ENCODE measurements around the gene ZBED6.
"Not testable (repeated sequence)": the region's sequence is repeated elsewhere in the genome, so short reads cannot be mapped to it uniquely, and the experiment has no call there.

ZBED6 gene, protein sequence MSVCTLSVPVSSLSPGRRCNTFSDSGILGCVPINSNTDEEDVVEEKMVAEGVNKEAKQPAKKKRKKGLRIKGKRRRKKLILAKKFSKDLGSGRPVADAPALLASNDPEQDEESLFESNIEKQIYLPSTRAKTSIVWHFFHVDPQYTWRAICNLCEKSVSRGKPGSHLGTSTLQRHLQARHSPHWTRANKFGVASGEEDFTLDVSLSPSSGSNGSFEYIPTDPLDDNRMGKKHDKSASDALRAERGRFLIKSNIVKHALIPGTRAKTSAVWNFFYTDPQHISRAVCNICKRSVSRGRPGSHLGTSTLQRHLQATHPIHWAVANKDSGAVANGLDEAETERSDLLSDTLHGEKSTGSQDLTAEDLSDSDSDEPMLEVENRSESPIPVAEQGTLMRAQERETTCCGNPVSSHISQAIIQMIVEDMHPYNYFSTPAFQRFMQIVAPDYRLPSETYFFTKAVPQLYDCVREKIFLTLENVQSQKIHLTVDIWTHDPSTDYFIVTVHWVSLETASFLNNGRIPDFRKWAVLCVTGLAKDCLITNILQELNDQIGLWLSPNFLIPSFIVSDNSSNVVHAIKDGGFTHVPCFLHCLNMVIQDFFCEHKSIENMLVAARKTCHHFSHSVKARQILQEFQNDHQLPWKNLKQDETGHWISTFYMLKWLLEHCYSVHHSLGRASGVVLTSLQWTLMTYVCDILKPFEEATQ (N-terminal part only)

DNA sequence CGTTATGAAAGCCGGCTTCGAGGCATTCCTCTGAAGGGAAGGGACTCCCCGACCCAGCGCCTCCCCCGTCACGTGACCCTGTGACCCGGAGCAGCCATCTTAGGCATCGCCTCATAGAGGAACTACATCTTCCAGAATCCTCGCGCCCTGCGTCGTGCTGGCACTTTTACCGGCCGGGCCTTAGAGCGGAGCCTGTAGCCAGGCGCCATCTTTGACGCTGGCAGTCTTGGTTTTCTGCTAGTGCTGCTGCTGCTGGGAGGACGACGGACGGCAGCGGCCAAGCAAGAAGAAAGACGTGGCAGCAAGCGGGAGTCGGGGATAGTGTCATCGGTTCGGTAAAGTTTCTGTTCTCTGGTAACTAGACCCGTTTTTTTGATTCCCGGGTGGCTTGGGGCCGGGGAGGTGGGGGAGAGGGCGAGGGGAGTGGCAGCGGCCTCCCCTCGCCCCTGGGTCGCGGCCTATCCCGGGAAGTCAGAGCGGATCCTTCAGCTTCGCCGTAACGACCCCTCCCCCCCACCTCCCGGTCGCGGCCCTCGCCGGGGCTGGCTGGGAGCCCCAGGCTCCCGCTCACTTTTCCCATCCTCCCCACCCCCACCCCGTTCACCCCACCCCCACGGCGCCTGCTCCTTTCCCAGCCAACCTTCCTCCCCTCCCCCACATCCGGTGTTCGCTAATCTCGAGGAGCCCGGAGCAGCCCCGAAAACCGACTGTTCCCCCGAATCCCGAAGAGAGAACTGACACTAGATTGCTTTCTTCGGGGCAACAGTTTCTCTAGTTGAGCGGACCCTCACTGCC lies at the start of gene ZBED6, which contains the start of gene ZC3H11A:
Gene ZBED6, plus strand, starts transcription at position 183 of the 795 bp plus-strand sequence. CDS start 1,900 bp downstream, outside the sequence.
Gene ZC3H11A, plus strand, starts transcription at position 183 of the 795 bp plus-strand sequence. CDS start 21,448 bp downstream, outside the sequence.
- DNase-seq, result peak; percentile 81

DNA sequence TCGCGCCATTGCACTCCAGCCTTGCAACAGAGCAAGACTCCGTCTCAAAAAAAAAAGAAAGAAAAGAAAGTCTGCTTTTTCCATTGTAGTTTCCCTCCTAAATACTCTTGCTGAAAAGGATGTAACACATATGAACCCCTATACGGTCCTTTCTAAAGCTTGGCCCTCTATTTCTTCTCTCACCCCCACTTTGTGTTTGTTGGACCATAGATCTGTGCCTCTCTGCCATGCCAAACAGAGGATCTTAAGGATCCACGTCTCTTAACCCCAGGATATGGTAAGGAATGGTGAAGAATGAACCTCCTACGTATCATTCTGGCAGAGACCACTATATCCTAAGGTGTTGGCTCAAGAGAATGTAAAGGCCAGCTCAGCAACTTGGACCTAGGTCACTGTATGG lies 49.1 kb upstream of the ZBED6 start:
- no peak for DNase-seq

DNA sequence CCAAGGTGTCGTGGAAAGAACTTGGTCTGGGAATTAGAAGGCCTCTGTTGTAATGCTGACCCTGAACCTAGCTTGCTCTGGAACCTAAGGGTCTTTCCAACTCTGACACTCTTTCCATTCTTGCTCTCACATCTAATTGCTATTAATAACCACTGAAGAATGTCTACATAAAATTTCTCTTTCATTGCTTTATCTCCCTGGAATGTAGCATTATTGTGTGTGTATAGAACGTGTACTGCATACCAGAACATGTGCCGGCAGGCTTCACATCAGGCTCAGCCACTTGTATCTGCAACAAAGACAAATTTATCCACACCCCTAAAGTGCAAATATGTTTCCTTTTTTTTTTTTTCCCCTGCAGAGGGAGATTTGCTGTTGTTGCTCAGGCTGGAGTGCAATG lies 44.4 kb upstream of the ZBED6 start:
- DNase-seq, result no peak

DNA sequence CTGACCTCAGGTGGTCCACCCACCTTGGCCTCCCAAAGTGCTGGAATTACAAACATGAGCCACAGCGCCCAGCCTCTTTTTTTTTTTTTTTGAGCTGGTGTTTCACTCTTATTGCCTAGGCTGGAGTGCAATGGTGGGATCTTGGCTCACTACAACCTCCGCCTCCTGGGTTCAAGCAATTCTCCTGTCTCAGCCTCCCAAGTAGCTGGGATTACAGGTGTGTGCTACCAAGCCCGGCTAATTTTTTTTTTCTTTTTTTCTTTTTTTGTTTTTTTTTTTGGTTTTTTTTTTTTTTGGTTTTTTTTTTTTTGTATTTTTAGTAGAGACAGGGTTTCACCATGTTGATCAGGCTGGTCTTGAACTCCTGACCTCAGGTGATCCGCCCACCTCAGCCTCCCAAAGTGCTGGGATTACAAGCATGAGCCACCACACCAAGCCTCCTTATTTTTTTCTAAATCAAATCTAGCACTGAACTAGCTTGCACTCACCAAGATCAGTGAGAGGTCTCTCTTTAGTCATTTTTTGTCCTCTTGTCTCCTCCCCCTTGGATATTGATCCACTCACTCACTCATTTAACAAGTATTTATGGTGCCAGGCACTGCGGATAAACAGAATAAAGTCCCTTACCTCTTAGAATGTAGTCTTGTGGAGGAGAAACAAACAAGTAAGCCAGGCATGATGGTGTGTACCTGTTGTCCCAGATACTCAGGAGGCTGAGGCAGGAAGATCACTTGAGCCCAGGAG lies 43.6 kb upstream of the ZBED6 start:
- DNase-seq, result not testable (repeated sequence)

DNA sequence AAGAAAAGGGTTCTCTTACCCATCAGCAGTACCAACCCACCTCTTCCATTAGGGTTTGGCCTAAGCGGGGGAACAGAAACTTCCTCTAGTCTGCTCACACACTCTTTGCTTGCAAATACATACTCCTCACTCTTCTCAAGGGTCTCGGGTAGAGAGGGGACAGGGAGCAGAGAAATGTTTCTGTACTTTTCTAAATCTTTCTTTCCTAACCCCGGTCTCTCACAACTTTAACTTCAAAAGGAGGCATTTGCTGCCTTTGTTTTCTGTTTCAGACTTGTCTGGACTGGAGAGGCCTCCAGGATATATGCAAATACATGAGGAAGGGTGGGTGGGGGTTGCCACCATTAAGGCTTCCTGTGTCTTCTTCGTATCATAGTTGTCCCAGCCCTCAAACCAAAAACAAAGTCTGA lies 41.0 kb upstream of the ZBED6 start:
- DNase-seq, result no peak

DNA sequence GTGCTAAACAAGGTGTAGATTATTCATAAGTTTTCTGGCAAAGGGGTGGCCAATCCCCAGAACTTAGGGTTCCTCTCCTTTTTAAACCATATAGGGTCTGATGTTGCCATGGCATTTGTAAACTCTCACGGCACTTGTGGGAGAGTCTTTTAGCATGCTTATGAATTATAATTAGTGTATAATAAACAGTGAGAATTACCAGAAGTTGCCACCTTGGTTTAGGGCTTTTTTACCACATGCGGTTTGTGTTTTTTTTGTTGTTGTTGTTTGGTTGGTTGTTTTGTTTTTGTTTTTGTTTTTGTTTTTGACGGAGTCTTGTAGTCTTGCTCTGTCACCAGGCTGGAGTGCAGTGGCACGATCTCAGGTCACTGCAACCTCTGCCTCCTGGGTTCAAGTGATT lies 39.4 kb upstream of the ZBED6 start:
- no peak for DNase-seq

DNA sequence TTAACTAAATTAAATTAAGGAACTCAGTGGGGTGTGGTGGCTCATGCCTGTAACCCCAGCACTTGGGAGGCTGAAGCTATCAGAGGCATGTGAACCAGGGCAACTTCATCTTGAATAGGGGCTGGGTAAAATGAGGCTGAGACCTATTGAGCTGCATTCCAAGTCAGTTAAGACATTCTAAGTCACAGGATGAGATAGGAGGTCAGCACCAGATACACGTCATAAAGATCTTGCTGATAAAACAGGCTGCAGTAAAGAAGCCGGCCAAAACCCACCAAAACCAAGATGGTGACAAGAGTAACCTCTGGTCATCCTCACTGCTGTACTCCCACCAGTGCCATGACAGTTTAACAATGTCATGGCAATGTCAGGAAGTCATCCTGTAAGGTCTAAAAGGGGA lies 36.7 kb upstream of the ZBED6 start:
- not testable (repeated sequence) for DNase-seq

DNA sequence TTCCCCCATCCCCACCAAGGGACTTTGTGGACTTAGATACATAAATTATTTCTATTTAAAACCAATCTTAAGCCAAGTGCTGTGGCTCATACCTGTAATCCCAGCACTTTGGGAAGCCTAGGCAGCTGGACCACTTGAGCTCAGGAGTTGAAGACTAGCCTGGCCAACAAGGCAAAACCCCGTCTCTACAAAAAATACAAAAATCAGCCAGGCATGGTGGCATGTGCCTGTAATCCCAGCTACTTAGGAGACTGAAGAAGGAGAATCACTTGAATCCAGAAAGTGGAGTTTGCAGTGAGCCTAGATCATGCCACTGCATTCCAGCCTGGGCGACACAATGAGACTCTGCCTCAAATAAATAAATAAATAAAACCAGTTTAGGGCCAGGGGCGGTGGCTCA lies 34.9 kb upstream of the ZBED6 start:
- DNase-seq, result no peak

DNA sequence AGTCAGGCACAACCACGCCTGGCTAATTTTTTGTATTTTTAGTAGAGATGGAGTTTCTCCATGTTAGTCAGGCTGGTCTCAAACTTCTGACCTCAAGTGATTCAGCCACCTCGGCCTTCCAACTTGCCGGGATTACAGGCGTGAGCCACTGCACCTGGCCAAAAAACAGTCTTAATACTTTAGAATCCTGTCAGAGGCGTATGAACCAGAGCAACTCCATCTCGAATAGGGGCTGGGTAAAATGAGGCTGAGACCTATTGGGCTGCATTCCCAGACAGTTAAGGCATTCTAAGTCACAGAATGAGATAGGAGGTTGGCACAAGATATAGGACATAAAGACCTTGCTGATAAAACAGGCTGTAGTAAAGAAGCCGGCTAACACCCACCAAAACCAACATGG lies 33.5 kb upstream of the ZBED6 start:
- not testable (repeated sequence) for DNase-seq

DNA sequence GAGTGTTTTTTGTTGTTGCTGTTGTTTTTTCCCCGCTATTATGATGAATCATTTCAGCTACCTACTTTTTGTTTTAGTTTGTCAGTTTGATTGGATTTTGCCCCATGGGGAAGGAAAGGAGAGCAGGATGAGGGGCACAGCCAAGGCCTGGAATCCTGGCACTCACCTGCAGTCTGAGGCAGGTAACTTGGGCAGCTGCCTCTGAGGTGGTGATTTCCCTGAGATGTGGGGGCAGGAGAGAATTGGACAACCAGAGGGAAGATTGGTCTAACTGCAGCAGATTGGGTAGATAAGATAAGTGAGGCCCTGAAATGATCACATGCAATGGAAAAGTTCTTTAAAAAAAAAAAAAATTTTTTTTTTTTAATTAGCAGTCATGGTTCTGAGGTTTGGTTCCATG lies 31.9 kb upstream of the ZBED6 start:
- DNase-seq, result no peak

DNA sequence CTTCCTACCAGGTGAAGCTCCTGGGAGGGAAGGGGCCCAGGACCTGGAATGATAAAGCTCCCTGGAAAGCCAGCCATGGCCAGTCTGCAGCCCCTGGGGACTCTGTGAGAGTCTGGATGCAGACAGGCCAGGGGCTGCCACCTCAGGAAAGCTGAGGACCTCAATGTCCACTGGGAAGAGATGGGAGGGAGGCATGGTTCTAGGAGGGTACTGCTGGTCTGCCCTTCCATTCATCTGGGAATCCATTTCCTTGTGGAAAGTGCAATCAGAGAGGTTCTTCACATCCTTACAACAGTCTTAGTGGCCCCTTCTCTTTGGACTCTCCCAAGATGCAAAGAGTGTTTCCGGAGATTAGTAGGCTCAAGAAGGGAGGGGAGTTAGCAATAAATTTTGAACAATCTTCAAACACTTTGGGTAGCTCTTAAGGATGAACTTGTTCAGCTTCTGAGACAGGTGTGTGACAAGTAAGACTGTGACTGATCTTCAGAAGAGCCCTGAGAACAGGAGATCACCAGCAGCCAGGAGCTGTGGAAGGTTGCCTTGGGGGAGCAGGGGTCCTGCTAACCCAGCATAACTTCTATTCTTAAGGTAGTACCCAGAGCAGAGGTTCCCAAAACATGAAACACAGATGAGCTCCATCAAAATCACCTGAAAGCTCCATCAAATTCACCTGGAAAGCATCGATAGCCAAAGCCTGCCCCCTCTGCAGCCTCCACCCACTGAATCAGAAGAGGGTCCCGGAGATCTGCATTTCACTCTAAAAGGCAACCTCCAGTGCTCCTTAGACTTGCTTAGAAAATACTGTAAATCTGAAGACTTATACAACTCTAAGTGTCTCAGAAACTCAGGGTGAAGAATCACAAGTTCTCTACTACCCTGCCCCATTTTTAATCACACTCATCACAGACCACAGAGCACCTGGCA lies 31.1 kb upstream of the ZBED6 start:
- no peak for DNase-seq

DNA sequence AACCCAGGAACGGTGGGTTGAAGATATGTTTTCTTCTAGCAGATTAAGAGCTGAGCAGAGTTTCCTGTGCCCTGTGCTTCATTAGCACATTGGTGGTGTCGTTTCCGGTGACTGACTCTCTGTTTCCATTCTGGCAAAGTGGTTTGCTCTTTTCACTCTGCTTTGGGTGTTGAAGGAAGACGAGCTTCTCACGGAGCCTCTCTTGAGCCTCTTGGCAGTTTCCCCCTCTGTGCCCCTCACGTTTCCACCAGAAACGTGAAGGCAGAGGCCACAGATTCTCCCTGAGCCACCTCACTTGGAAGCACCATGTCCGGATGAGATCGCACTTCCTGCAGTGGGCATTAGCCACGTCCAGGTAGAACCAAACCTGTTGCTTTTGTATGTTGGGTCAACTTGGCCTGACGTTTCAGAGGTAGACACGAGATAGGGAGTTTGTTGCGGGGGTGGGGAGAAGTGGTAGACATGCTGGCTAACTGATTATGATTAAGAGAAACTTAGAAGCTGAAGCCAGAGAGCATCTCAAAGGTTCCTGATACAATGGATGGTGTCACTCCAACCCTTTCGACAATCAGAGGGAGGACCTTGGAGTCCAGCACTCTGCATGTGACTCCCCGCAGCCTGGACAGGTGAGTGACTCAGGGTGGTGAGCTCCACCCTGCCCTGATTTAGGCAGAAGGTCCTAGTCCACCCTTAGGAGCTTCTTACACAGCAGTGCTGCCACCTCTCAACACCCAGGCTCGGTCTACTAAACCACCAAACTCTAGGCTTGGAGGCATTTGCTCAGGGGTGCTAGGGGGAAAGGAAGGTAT lies 30.2 kb upstream of the ZBED6 start, which contains the start of gene LAX1:
Gene LAX1, plus strand, starts transcription at position 155 of the 809 bp plus-strand sequence. Its CDS starts 383 bp downstream, at position 538.
- no peak for DNase-seq

DNA sequence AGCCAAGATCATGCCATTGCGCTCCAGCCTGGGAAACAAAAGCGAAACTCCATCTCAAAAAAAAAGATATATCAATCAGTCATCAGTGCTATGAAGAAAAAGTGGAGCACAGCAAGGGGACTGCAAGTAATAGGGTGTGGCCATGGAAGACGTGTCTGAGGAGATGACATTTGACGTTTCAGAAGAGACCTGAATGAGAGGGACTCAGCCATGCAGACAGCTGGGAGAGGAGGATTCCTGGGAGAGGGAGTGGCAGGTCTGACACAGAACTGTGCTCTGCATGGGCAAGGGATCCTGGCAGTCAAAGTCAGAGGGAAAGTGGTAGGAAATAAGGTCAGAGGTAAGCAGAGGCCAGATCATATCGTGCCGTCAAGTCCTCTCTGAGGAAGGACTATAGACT lies 27.2 kb upstream of the ZBED6 start:
- no peak for DNase-seq

DNA sequence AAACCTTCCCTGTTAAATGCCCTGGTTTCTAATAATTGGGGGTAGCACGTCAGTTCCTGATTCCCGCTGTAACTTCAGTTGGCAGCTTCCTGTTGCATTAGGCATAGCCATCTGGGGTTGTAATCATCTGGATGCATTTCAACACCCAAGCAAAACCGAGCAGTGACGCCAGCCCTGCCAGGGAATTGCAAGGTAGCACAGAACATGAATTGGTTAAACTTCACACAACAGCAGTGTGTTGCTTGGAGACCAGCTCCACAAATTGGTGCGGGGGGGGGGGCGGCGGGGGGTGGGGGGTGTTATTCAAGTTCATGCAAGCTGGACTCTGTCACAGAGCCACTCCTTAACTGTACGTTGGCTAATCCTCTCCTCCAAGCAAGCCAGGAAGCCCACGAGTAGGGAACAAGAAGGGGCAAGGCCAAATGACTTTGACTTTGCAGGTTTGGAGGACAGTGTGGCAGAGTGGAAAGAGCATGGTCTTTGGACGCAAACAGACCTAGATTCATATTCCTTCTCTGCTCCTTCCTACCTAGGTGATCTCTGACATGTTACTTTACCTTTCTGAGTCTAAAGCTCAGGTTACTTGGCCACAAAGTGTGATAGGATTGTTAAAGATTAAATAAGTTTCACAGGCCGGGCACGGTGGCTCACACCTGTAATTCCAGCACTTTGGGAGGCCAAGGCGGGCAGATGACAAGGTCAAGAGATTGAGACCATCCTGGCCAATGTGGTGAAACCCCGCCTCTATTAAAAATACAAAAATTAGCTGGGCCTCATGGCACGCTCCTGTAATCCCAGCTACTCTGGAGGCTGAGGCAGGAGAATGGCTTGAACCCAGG lies 25.7 kb upstream of the ZBED6 start:
- DNase-seq, result no peak

DNA sequence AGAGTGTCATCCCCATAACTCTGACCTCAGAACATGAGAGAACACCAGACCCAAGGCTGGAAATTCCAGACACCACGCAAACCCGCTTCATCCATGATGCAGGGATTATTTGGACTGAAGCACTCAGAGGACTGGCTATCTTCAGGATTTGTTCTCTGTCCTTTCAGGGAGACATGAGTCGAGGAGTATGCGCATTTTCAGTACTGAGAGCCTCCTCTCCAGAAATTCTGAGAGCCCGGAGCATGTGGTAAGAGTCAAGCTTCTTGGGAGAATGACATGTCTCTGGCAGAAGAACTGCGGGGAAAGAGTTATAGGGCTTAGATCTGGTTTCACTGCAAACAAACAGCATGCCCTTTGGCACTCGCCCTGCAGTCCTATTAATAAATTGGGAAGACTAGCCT lies 23.5 kb upstream of the ZBED6 start:
- no peak for DNase-seq

DNA sequence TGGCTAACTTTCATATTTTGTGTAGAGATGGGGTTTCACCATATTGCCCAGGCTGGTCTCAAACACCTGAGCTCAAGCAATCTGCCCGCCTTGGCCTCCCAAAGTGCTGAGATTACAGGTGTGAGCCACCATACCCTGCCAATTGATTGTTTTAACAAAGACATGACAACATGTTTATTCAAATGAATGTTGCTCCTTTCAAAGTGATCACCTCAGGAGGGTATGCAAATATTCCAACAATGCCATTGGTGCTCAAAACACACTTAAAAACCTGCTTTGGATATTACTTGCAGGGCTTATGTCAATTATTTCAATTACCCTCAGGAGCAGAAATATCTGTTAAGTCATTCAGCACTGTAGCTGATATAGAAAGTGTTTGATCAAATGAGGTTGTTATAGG lies 22.6 kb upstream of the ZBED6 start:
- no peak for DNase-seq

DNA sequence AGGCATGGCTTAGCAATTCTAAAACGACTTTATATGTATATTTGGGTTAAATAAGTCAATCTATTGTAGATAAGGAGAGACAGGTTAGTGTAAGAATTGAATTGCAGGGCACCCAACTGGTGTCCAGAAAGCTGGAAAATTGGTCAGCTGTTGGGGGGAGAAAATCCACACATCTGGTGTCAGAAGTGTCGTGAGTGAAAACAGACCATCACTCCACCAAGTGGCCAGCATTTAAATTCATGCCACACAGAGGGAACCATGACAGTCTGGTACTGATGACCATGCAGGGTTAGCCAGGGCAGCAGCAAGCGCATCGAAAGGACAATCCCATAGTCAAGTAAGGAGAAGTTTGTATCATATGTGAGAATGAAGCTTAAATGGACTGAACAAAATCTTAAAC lies 18.8 kb upstream of the ZBED6 start:
- no peak for DNase-seq

DNA sequence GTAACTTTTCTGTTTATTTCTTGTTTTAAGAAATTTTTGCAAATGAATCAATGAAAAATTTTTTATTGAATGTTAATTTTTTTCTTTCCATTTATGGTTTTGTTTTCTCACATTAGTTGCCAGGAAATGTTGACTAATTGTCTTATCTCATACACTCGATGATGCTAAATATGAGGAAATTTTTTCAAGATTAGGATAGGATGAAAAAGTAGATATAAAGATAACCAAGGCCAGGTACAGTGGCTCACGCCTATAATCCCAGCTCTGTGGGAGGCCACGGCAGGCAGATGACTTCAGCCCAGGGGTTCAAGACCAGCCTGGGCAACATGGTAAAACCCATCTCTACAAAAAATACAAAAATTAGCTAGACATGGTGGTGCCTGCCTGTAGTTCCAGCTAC lies 17.8 kb upstream of the ZBED6 start:
- no peak for DNase-seq

DNA sequence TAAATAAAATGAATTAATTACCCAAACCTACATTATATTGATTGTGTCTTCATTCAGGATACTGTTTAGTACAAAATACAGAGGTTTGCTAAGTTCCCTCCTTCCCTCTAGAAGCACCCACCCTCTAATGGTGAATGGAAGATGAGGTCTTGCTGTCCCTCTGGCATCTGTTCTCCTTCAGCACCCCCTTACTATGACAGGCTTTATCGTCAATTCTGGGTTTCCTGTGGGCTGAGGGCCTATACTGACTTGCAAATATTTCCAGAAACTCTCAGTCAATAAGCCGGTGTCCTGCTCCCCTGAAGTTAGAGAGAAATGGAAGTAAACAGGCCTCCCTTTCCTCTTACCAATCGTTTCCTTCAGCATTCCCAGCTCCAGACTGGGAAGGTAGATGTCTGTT lies 17.3 kb upstream of the ZBED6 start:
- no peak for DNase-seq

DNA sequence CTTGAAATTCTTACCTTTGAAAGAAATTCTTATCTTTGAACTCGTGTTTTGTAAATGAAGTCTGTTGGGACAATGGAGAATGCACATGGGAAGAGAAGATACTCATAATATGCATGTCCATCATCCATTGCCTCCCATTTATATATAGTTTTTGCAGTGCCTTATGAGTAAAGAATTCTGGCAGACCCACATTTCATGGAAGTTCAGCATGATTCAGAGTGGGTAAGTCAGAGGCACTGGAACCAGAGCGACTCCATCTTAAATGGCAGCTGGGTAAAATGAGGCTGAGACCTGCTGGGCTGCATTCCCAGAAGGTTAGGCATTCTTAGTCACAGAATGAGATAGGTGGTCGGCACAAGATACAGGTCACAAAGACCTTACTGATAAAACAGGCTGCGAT lies 16.6 kb upstream of the ZBED6 start:
- DNase-seq, result no peak

All from 8988T (cell line).